ENCODE measurements around the gene PCA3.

Gene PCA3

GRCh38 chr9:76835571-76836283 is 71.5 kb downstream of the PCA3 start:
- DNase-seq = no peak

All from activated gamma-delta T cell treated with Interleukin-2 at 50 U/mL for 16 hours (primary cell).